K562 (cell line): ENCODE measurements around the gene OCEL1. TPM values are rescaled to one million over a fixed set of nuclear protein-coding genes. Genes with fewer than 3 reads are reported as not detected.

Experiments used
- ATAC-seq: fragments of 200-7000 bp; cut with Tn5 transposase; 3 replicates; pipeline ENCODE4 v1.9.1; 2020; ENCODE audit warnings: moderate library complexity
- BruUV-seq: library from RNA; stranded (reverse); fragments of 400-500 nt; replicated peaks from 2 replicates; lab custom pipeline; 2021; lab: Mats Ljungman, UMichigan
- CTCF ChIA-PET: fragments of 300-600 bp; formaldehyde crosslinking; extraction: SDS; loops from one replicate; lab custom pipeline; 2021; ENCODE audit warnings: low intra/inter-chr PET ratio; lab: Yijun Ruan, JAX
- POLR2A ChIA-PET: fragments of 300-600, 350-650 bp; sonication (Branson Sonifier 250); formaldehyde crosslinking; extraction: SDS; loops from one replicate; lab custom pipeline; 2021; ENCODE audit warnings: antibody characterized with exemption, inconsistent platforms; lab: Yijun Ruan, JAX
- DNase-seq, 4 experiments: peaks; one replicate each; pipeline versions ENCODE4 v3.0.0 to v3.0.0-alpha.2; 2011 to 2018; ENCODE audit warnings: low spot score in 3 of 4, mixed read lengths in 3 of 4; ENCODE audit errors: extremely low read depth in 1 of 4
- FAIRE-seq: peaks from 2 replicates; lab custom pipeline; 2011; peaks lifted over from hg19 to GRCh38; lab: Jason Lieb, UNC
- H2AFZ ChIP-seq: 2 replicates; pipeline ENCODE4 v1.6.0; 2011; ENCODE audit warnings: low read depth, low read length, control low read depth, inconsistent platforms
- H3K27ac ChIP-seq: fragments of 200-600 bp; 3 replicates; pipeline ENCODE4 v1.8.0; 2011; ENCODE audit warnings: low read depth, mild to moderate bottlenecking, control low read depth, inconsistent platforms, low read length, moderate library complexity, mixed read lengths; ENCODE audit errors: extremely low read depth
- H3K27me3 ChIP-seq, 2 experiments: fragments of 300-600 bp in 1 of 2; 2 replicates in 1 of 2; 3 replicates in 1 of 2; pipeline versions ENCODE4 v1.6.0 to v1.8.0; 2011; ENCODE audit warnings: inconsistent platforms in 2 of 2, low read length in 2 of 2, mild to moderate bottlenecking in 1 of 2, mixed read lengths in 1 of 2, moderate library complexity in 1 of 2; ENCODE audit not compliant: control insufficient read depth in 2 of 2, insufficient read depth in 2 of 2
- H3K36me3 ChIP-seq: fragments of 300-600 bp; 3 replicates; pipeline ENCODE4 v1.8.0; 2011; ENCODE audit warnings: mild to moderate bottlenecking, low read length, inconsistent platforms; ENCODE audit not compliant: control insufficient read depth, insufficient read depth
- H3K4me1 ChIP-seq, 2 experiments: fragments of 200-600 bp in 1 of 2; replicated peaks in 1 of 2; 2 replicates in 1 of 2; 3 replicates in 1 of 2; pipeline versions ENCODE4 v1.5.1 to v1.8.0; 2011; ENCODE audit warnings: inconsistent platforms in 2 of 2, low read length in 2 of 2, mild to moderate bottlenecking in 1 of 2, mixed read lengths in 1 of 2, moderate library complexity in 1 of 2; ENCODE audit not compliant: control insufficient read depth in 2 of 2, insufficient read depth in 2 of 2
- H3K4me2 ChIP-seq: 2 replicates; pipeline ENCODE4 v1.6.1; 2011; ENCODE audit warnings: low read length, control low read depth, inconsistent platforms, mixed read lengths; ENCODE audit not compliant: insufficient read depth
- H3K4me3 ChIP-seq: fragments of 200-600 bp; sonication (generic), shearing (Covaris generic); 2 replicates; pipeline ENCODE4 v1.5.1; 2016; ENCODE audit warnings: control low read depth, inconsistent platforms
- H3K79me2 ChIP-seq: fragments of 200-600 bp; 3 replicates; pipeline ENCODE4 v1.8.0; 2011; ENCODE audit warnings: low read length, inconsistent platforms; ENCODE audit not compliant: control insufficient read depth, insufficient read depth
- H3K9ac ChIP-seq, 2 experiments: 2 replicates each; pipeline versions ENCODE4 v1.6.0 to v1.6.1; 2011; ENCODE audit warnings: low read depth in 2 of 2, low read length in 2 of 2, control low read depth in 1 of 2, inconsistent platforms in 1 of 2, mild to moderate bottlenecking in 1 of 2, mixed read lengths in 1 of 2; ENCODE audit not compliant: insufficient read depth in 1 of 2
- H3K9me1 ChIP-seq: one replicate; pipeline ENCODE4 v1.6.0; 2011; ENCODE audit warnings: inconsistent platforms, mild to moderate bottlenecking, low read length, moderate library complexity; ENCODE audit not compliant: control insufficient read depth, insufficient read depth
- H3K9me3 ChIP-seq: replicated peaks from 2 replicates; pipeline ENCODE4 v1.5.1; 2011; ENCODE audit warnings: low read depth, low read length, inconsistent platforms; ENCODE audit not compliant: control insufficient read depth, insufficient read depth
- H4K20me1 ChIP-seq: replicated peaks from 2 replicates; pipeline ENCODE4 v1.6.1; 2011; ENCODE audit warnings: low read length, inconsistent platforms, mixed read lengths; ENCODE audit not compliant: control insufficient read depth, insufficient read depth
- E2F3 ChIP-seq: fragments of 250-450 bp; sonication (Bioruptor Pico); IDR thresholded peaks from 2 replicates; pipeline ENCODE4 v1.4.0; 2020; ENCODE audit warnings: mild to moderate bottlenecking
- ETV1 ChIP-seq: fragments of 450-650 bp; conservative IDR thresholded peaks from 2 replicates; pipeline ENCODE4 v1.6.1; 2016; ENCODE audit warnings: missing genetic modification characterization, control low read depth, low read depth, missing compliant biosample characterization
- NR1H2 ChIP-seq: sonication (generic); formaldehyde crosslinking; IDR thresholded peaks from 2 replicates; pipeline ENCODE4 v1.4.0; 2020; ENCODE audit warnings: mild to moderate bottlenecking, missing genetic modification reagents
- POLR2G ChIP-seq: fragments of 200-400 bp; formaldehyde crosslinking; IDR thresholded peaks from 2 replicates; pipeline ENCODE4 v1.6.1; 2017; ENCODE audit warnings: low read depth, mild to moderate bottlenecking, antibody characterized with exemption, low read length, moderate library complexity
- RBM22 ChIP-seq: fragments of 200-400 bp; formaldehyde crosslinking; IDR thresholded peaks from 2 replicates; pipeline ENCODE4 v1.6.1; 2018; ENCODE audit warnings: low read length, low read depth; ENCODE audit not compliant: poor library complexity, severe bottlenecking
- ZBTB33 ChIP-seq: sonication (generic); formaldehyde crosslinking; IDR thresholded peaks from 2 replicates; pipeline ENCODE4 v1.8.1; 2023; ENCODE audit warnings: mild to moderate bottlenecking, missing genetic modification reagents
- ZNF121 ChIP-seq: sonication (generic); formaldehyde crosslinking; conservative IDR thresholded peaks from 2 replicates; pipeline ENCODE4 v1.8.0; 2022; ENCODE audit warnings: missing genetic modification reagents
- WGBS: fragments of 100-300 bp; shearing (Covaris generic); methylation state at CpG from one replicate; pipeline ENCODE4 v1.1.6; 2016; ENCODE audit warnings: low coverage, mixed read lengths; ENCODE audit not compliant: insufficient coverage; ENCODE audit errors: missing lambda C conversion rate; 5-methylcytosine and 5-hydroxymethylcytosine counted together
- in situ Hi-C: fragments of 300-500 bp; cut with MboI; formaldehyde crosslinking; loops from 4 replicates; pipeline ENCODE4 v1.15.0; 2018; ENCODE audit warnings: inconsistent platforms, mixed read lengths
- intact Hi-C: fragments of 100-400 bp; cut with micrococcal nuclease; formaldehyde crosslinking; loops from 2 replicates; pipeline ENCODE4 v1.14.2; 2022
- polyA plus RNA-seq, 8 experiments: library from polyadenylated mRNA; depleted of rRNA in 4 of 8; stranded (reverse) in 5 of 8; unstranded in 3 of 8; fragments of >200 nt; fragmentation: Nextera tagmentation in 2 of 8; fragmentation: Illumina TruSeq in 1 of 8; extraction: Ambion mirVana in 2 of 8; extraction: Trizol in 1 of 8; gene quantifications; 2 replicates each; pipeline versions ENCODE4 v1.2.1 to v1.2.3, GENCODE V29; 2011 to 2014; ENCODE audit warnings: inconsistent platforms in 1 of 8, missing spikeins in 1 of 8
- total RNA-seq, 7 experiments: library from RNA; depleted of rRNA in 6 of 7; stranded (reverse); fragments of >200 nt in 6 of 7; fragmentation: Illumina TruSeq in 2 of 7; extraction: Trizol in 2 of 7; gene quantifications; 2 replicates each; pipeline versions ENCODE4 v1.2.1 to v1.2.3, GENCODE V29; 2011 to 2021; ENCODE audit warnings: low replicate concordance in 1 of 7
- TF ChIP-seq, protein P1 (sequence below), 3 experiments: IDR thresholded peaks in 2 of 3; conservative IDR thresholded peaks in 1 of 3; 2 replicates each; pipeline ENCODE4 v1.5.1; 2011 to 2012; ENCODE audit warnings: low read length in 3 of 3, mild to moderate bottlenecking in 3 of 3, control low read depth in 2 of 3, improper control_type of control experiment in 1 of 3, inconsistent platforms in 1 of 3, low read depth in 1 of 3, mixed read lengths in 1 of 3, moderate library complexity in 1 of 3; ENCODE audit not compliant: insufficient read depth in 2 of 3

The OCEL1 gene
- total and polyA plus RNA-seq, 9 of the 15 experiments (the other 6 are each of a cell fraction or from before 2014, with no cell fraction given) = 8.0 to 38.0 (median 12.4) TPM

DNA sequence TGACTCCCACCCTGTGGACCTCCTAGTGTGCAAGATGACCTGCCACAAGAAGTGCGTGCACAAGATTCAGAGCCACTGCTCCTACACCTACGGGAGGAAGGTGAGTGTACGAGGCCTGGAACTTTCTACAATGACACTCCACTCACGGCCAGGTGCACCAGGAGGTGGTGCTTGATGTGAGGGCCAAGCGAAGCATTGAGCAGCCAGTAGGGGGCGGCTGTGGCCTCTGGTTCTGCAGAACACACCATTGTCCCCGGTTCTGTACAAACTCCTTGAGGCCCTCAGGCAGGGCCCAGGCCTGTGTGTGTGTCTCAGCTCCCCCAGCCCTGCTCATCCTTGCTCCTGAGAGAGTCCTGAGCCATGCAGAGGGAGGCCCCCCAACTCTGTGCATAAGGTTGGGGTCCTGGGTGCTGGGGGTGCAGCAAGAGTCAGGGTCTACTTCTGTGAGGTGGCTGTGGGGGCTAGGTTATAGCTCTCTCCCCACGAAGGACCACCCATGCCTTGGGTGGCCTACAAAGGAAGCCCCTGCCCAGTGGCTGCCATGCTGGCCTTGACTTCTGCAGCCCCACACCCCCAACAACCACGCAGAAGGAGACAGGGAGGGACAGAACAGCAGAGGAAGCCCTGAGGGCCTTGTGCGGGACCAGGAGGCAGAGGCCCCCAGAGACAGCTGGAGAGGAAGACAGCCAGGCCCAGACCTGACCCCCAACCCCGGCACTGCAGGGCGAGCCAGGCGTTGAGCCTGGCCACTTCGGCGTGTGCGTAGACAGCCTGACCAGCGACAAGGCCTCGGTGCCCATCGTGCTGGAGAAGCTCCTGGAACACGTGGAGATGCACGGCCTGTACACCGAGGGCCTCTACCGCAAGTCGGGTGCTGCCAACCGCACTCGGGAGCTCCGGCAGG, 20.5 kb upstream of the OCEL1 start (continued):
- TF ChIP-seq, protein P1, sequence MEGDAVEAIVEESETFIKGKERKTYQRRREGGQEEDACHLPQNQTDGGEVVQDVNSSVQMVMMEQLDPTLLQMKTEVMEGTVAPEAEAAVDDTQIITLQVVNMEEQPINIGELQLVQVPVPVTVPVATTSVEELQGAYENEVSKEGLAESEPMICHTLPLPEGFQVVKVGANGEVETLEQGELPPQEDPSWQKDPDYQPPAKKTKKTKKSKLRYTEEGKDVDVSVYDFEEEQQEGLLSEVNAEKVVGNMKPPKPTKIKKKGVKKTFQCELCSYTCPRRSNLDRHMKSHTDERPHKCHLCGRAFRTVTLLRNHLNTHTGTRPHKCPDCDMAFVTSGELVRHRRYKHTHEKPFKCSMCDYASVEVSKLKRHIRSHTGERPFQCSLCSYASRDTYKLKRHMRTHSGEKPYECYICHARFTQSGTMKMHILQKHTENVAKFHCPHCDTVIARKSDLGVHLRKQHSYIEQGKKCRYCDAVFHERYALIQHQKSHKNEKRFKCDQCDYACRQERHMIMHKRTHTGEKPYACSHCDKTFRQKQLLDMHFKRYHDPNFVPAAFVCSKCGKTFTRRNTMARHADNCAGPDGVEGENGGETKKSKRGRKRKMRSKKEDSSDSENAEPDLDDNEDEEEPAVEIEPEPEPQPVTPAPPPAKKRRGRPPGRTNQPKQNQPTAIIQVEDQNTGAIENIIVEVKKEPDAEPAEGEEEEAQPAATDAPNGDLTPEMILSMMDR (IDR thresholded peaks at IDR 0.05 in 2 of 3, conservative IDR thresholded peaks at IDR 0.05 in 1 of 3; ENCODE audit: insufficient read depth in 2 of 3, low read depth in 1 of 3, low read length in 3 of 3) = peak; percentile 92 to 96 (median 94)
- TF ChIP-seq POLR2G = peak; percentile 51; the same call in 1 of the 2 replicates

- no TSS peak for BruUV-seq
- FAIRE-seq = no peak
- Histone ChIP-seq H3K9me1 (no peaks in the 10 kb centered on the region), H3K4me2 (no peak overlapping the region), H3K27ac (no peak overlapping the region), H3K27me3 (no peaks in the 10 kb centered on the region), H3K36me3 (peaks cover 55% of the 10 kb centered on the region; the same call in 2 of the 3 replicates), H3K9me3 (no peaks in the 10 kb centered on the region), H3K79me2 (no peaks in the 10 kb centered on the region), H4K20me1 (0 out of 2 replicates have a peak, but pooled peaks cover 7% of the 10 kb centered on the region)
- DNase-seq = no peak
- WGBS = 93% methylated on average over 20 of the region's 25 CpGs
- intact Hi-C loops (loop anchor here (5.0 to 10.0 kb wide), 2 partner anchors 40 to 132 kb away; partner anchors contain the start of genes HAUS8, MYO9B and NR2F6), in situ Hi-C loops (no loop called here)
- POLR2A ChIA-PET = interaction anchor here (0.7 kb wide), 1 partner anchor 988 kb away, joined by 3 read pairs; no protein-coding TSS in a partner anchor
- TF ChIP-seq NR1H2 (CRISPR knock-in tag) (no peak), POLR2G (peak; percentile 35; the same call in 1 of the 2 replicates), ZNF121 (CRISPR knock-in tag) (peak; percentile 82), ETV1 (no peak), E2F3 (CRISPR knock-in tag) (no peak), ZBTB33 (CRISPR knock-in tag) (0 out of 2 replicates have a peak, but pooled peaks have one; percentile 17), RBM22 (peak; percentile 10)
- TF ChIP-seq, all 486 proteins: peak for 4
- Histone ChIP-seq H3K9ac (peak overlapping the region in 1 of 2 experiments; percentile 35; a peak in 1 of 4 replicates), H3K4me1 (peaks cover 12 to 44% of the 10 kb centered on the region in 2 experiments; a peak in 4 of 5 replicates), H2AFZ (no peak overlapping the region), H3K4me3 (no peak overlapping the region)
- CTCF ChIA-PET = interaction anchor here (3.7 kb wide), 1 partner anchor 76 kb away, joined by 23 read pairs; no protein-coding TSS in a partner anchor
- no peak for ATAC-seq
These were observed 19.1 kb upstream of the OCEL1 start for GRCh38 chr19:17206736-17207581.
